Neural cell (in vitro differentiated cells): Measurements from ENCODE around the gene POLE3. TPM values are rescaled to one million over a fixed set of nuclear protein-coding genes. Genes with fewer than 3 reads are reported as not detected.

Experiments used
- H2AFZ ChIP-seq: fragments of 200-600, 300-800 bp; sonication (generic), shearing (Covaris generic); 2 replicates; pipeline ENCODE4 v1.6.0; 2014; ENCODE audit warnings: low read depth, mild to moderate bottlenecking, antibody characterized with exemption, low read length, moderate library complexity
- H3F3A ChIP-seq: fragments of 200-600 bp; shearing (Covaris generic); 2 replicates; pipeline ENCODE4 v1.6.1; 2016; ENCODE audit warnings: mild to moderate bottlenecking, moderate library complexity, mixed read lengths, antibody characterized with exemption, low read length; ENCODE audit not compliant: insufficient read depth, poor library complexity, severe bottlenecking
- H3K27ac ChIP-seq: fragments of 200-600, 300-800 bp; sonication (generic), shearing (Covaris generic); 2 replicates; pipeline ENCODE4 v1.5.1; 2014; ENCODE audit warnings: mild to moderate bottlenecking, low read length, moderate library complexity
- H3K27me3 ChIP-seq: fragments of 300-800, 200-600 bp; sonication (generic), shearing (Covaris generic); 2 replicates; pipeline ENCODE4 v1.6.0; 2014; ENCODE audit warnings: mild to moderate bottlenecking, low read depth, low read length, moderate library complexity; ENCODE audit not compliant: insufficient read depth
- H3K36me3 ChIP-seq: fragments of 300-800, 200-600 bp; sonication (generic), shearing (Covaris generic); 2 replicates; pipeline ENCODE4 v1.5.1; 2014; ENCODE audit warnings: mild to moderate bottlenecking, antibody characterized with exemption, low read length, moderate library complexity; ENCODE audit not compliant: insufficient read depth
- H3K4me2 ChIP-seq: fragments of 300-800, 200-600 bp; sonication (generic), shearing (Covaris generic); 2 replicates; pipeline ENCODE4 v1.6.0; 2014; ENCODE audit warnings: mild to moderate bottlenecking, low read length
- H3K4me3 ChIP-seq: fragments of 300-800, 200-600 bp; sonication (generic), shearing (Covaris generic); 2 replicates; pipeline ENCODE4 v1.5.1; 2014; ENCODE audit warnings: mild to moderate bottlenecking, low read length, moderate library complexity
- H3K79me2 ChIP-seq: fragments of 200-600 bp; shearing (Covaris generic); replicated peaks from 2 replicates; pipeline ENCODE4 v1.6.0; 2014; ENCODE audit warnings: mild to moderate bottlenecking, low read length, moderate library complexity; ENCODE audit not compliant: insufficient read depth
- H3K9ac ChIP-seq: fragments of 300-800, 200-600 bp; sonication (generic), shearing (Covaris generic); 2 replicates; pipeline ENCODE4 v1.6.1; 2016; ENCODE audit warnings: mild to moderate bottlenecking, low read length, mixed read lengths
- H3K9me2 ChIP-seq: fragments of 200-600 bp; shearing (Covaris generic); 2 replicates; pipeline ENCODE4 v1.6.1; 2016; ENCODE audit warnings: mild to moderate bottlenecking, low read length, mixed read lengths; ENCODE audit not compliant: insufficient read depth
- H3K9me3 ChIP-seq: fragments of 200-600, 300-800 bp; sonication (generic), shearing (Covaris generic); 2 replicates; pipeline ENCODE4 v1.6.1; 2016; ENCODE audit warnings: mild to moderate bottlenecking, mixed run types, low read length, moderate library complexity, mixed read lengths
- H4K20me1 ChIP-seq: fragments of 200-600 bp; shearing (Covaris generic); 2 replicates; pipeline ENCODE4 v1.6.1; 2016; ENCODE audit warnings: mild to moderate bottlenecking, mixed run types; ENCODE audit not compliant: insufficient read depth
- EP300 ChIP-seq: fragments of 450-650 bp; conservative IDR thresholded peaks from 2 replicates; pipeline ENCODE4 v1.6.1; 2014; ENCODE audit warnings: antibody characterized with exemption, mild to moderate bottlenecking, moderate library complexity; ENCODE audit not compliant: poor library complexity, severe bottlenecking
- EZH2 ChIP-seq: fragments of 200-600, 300-800 bp; shearing (Covaris generic), sonication (generic); IDR thresholded peaks from 2 replicates; pipeline ENCODE4 v1.6.1; 2014; ENCODE audit warnings: antibody characterized with exemption, low read length, borderline replicate concordance, mild to moderate bottlenecking; ENCODE audit not compliant: insufficient read depth, poor library complexity, severe bottlenecking
- MXI1 ChIP-seq: fragments of 450-650 bp; conservative IDR thresholded peaks from 2 replicates; pipeline ENCODE4 v1.6.1; 2014; ENCODE audit warnings: antibody characterized with exemption, mild to moderate bottlenecking; ENCODE audit not compliant: poor library complexity, severe bottlenecking
- POLR2AphosphoS5 ChIP-seq: IDR thresholded peaks from 2 replicates; pipeline ENCODE4 v1.6.1; 2012
- RAD21 ChIP-seq: fragments of 450-650 bp; conservative IDR thresholded peaks from 2 replicates; pipeline ENCODE4 v1.6.1; 2014; ENCODE audit warnings: antibody characterized with exemption, mild to moderate bottlenecking, moderate library complexity
- SMC3 ChIP-seq: fragments of 450-650 bp; conservative IDR thresholded peaks from 2 replicates; pipeline ENCODE4 v1.6.1; 2014; ENCODE audit warnings: antibody characterized with exemption, mild to moderate bottlenecking, moderate library complexity; ENCODE audit not compliant: poor library complexity
- TAF1 ChIP-seq: IDR thresholded peaks from 2 replicates; pipeline ENCODE4 v1.6.1; 2012; ENCODE audit warnings: low read depth
- polyA plus RNA-seq: library from polyadenylated mRNA; depleted of rRNA; stranded (reverse); fragments of >200 nt; gene quantifications from 2 replicates; pipeline ENCODE4 v1.2.3, GENCODE V29; 2014
- TF ChIP-seq, protein P1 (sequence below): fragments of 450-650 bp; IDR thresholded peaks from 2 replicates; pipeline ENCODE4 v1.5.1; 2014; ENCODE audit warnings: antibody characterized with exemption, mild to moderate bottlenecking, moderate library complexity; ENCODE audit not compliant: poor library complexity, severe bottlenecking
- TF ChIP-seq, protein P2 (sequence below): IDR thresholded peaks from 2 replicates; pipeline ENCODE4 v1.6.1; 2012; ENCODE audit warnings: borderline replicate concordance

Gene POLE3
- polyA plus RNA-seq, 1 donor from 2014 or later: 99.8 TPM

GRCh38 chr9:113454914-113455761, 44.7 kb upstream of the POLE3 start:
- H3F3A ChIP-seq: no peaks in the 10 kb centered on the region
- TF ChIP-seq POLR2AphosphoS5: no peak
- no peak overlapping the region for H2AFZ ChIP-seq
- no peak overlapping the region for H3K4me2 ChIP-seq
- H3K9me3 ChIP-seq: no peaks in the 10 kb centered on the region
- H3K4me3 ChIP-seq: no peak overlapping the region
- H4K20me1 ChIP-seq: no peaks in the 10 kb centered on the region
- H3K36me3 ChIP-seq: no peaks in the 10 kb centered on the region
- H3K79me2 ChIP-seq: no peaks in the 10 kb centered on the region
- no peak overlapping the region for H3K9ac ChIP-seq
- no peak overlapping the region for H3K27ac ChIP-seq
- H3K9me2 ChIP-seq: no peaks in the 10 kb centered on the region
- H3K27me3 ChIP-seq: no peaks in the 10 kb centered on the region

DNA sequence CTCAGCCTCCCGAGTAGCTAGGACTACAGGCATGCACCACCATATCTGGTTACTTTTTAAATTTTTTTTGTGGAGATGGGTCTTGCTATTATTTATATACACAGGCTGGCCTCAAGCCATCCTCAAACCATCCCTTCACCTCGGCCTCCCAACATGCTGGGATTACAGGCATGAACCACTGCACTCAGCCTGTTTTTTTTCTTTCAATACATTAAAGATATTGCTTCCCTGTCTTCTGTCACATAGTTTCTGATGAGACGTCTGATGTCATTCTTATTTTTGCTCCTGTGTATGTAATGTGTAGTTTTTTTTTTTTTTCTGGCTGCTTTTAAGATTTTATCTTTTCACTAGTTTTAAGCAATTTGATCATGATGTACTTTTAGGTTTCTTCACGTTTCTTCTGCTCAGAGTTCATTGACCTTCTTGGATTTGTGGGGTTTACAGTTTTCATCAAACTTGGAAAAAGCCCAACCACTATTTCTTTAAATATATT, 41.7 kb upstream of the POLE3 start:
- Histone ChIP-seq H3F3A (no peaks in the 10 kb centered on the region), H3K27me3 (no peaks in the 10 kb centered on the region), H3K27ac (no peak overlapping the region), H3K9me2 (no peaks in the 10 kb centered on the region), H2AFZ (no peak overlapping the region), H3K36me3 (no peaks in the 10 kb centered on the region), H3K4me3 (no peak overlapping the region), H3K4me2 (no peak overlapping the region), H3K79me2 (no peaks in the 10 kb centered on the region), H3K9me3 (no peaks in the 10 kb centered on the region), H3K9ac (no peak overlapping the region), H4K20me1 (no peaks in the 10 kb centered on the region)
- no peak for TF ChIP-seq MXI1
- TF ChIP-seq RAD21: no peak
- TF ChIP-seq, protein P1, sequence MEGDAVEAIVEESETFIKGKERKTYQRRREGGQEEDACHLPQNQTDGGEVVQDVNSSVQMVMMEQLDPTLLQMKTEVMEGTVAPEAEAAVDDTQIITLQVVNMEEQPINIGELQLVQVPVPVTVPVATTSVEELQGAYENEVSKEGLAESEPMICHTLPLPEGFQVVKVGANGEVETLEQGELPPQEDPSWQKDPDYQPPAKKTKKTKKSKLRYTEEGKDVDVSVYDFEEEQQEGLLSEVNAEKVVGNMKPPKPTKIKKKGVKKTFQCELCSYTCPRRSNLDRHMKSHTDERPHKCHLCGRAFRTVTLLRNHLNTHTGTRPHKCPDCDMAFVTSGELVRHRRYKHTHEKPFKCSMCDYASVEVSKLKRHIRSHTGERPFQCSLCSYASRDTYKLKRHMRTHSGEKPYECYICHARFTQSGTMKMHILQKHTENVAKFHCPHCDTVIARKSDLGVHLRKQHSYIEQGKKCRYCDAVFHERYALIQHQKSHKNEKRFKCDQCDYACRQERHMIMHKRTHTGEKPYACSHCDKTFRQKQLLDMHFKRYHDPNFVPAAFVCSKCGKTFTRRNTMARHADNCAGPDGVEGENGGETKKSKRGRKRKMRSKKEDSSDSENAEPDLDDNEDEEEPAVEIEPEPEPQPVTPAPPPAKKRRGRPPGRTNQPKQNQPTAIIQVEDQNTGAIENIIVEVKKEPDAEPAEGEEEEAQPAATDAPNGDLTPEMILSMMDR: no peak
- TF ChIP-seq, protein P2, sequence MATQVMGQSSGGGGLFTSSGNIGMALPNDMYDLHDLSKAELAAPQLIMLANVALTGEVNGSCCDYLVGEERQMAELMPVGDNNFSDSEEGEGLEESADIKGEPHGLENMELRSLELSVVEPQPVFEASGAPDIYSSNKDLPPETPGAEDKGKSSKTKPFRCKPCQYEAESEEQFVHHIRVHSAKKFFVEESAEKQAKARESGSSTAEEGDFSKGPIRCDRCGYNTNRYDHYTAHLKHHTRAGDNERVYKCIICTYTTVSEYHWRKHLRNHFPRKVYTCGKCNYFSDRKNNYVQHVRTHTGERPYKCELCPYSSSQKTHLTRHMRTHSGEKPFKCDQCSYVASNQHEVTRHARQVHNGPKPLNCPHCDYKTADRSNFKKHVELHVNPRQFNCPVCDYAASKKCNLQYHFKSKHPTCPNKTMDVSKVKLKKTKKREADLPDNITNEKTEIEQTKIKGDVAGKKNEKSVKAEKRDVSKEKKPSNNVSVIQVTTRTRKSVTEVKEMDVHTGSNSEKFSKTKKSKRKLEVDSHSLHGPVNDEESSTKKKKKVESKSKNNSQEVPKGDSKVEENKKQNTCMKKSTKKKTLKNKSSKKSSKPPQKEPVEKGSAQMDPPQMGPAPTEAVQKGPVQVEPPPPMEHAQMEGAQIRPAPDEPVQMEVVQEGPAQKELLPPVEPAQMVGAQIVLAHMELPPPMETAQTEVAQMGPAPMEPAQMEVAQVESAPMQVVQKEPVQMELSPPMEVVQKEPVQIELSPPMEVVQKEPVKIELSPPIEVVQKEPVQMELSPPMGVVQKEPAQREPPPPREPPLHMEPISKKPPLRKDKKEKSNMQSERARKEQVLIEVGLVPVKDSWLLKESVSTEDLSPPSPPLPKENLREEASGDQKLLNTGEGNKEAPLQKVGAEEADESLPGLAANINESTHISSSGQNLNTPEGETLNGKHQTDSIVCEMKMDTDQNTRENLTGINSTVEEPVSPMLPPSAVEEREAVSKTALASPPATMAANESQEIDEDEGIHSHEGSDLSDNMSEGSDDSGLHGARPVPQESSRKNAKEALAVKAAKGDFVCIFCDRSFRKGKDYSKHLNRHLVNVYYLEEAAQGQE: no peak
- no peak for TF ChIP-seq EZH2
- no peak for TF ChIP-seq POLR2AphosphoS5
- TF ChIP-seq EP300: no peak
- no peak for TF ChIP-seq TAF1
- TF ChIP-seq SMC3: no peak
